ENCODE data around the gene BAIAP2. TPM values are rescaled to one million over a fixed set of nuclear protein-coding genes. Genes with fewer than 3 reads are reported as not detected.

BAIAP2 gene
- total and polyA plus RNA-seq, 2 of the 13 experiments (the other 11 are each of a cell fraction or from before 2014, with no cell fraction given): 22.5 to 24.0 TPM

GRCh38 chr17:81101614-81102306 lies 66.8 kb downstream of the BAIAP2 start (continued):
- TF ChIP-seq NFIB (CRISPR knock-in tag; IDR thresholded peaks at IDR 0.05; ENCODE audit: borderline replicate concordance) (no peak), ZNF703 (CRISPR knock-in tag; IDR thresholded peaks at IDR 0.05; ENCODE audit: borderline replicate concordance) (no peak; the same call in 1 of the 2 replicates), FIP1L1 (IDR thresholded peaks at IDR 0.05; ENCODE audit: borderline replicate concordance, insufficient read depth, low read depth, low read length) (peak; percentile 44; the same call in 1 of the 2 replicates), KLF16 (CRISPR knock-in tag; IDR thresholded peaks at IDR 0.05) (peak in 1 of 2 experiments; percentile 96; a peak in 2 of 4 replicates), HMGA1 (CRISPR knock-in tag; conservative IDR thresholded peaks at IDR 0.05) (no peak), ZGPAT (CRISPR knock-in tag; IDR thresholded peaks at IDR 0.05) (peak; percentile 97), ZNF788 (CRISPR knock-in tag; IDR thresholded peaks at IDR 0.05; ENCODE audit: borderline replicate concordance) (peak; percentile 97), ZBTB21 (CRISPR knock-in tag; IDR thresholded peaks at IDR 0.05) (no peak), SP4 (CRISPR knock-in tag; IDR thresholded peaks at IDR 0.05) (peak; percentile 78), ZFP90 (CRISPR knock-in tag; IDR thresholded peaks at IDR 0.05; ENCODE audit: borderline replicate concordance) (peak; percentile 99), EEA1 (CRISPR knock-in tag; IDR thresholded peaks at IDR 0.05; ENCODE audit: borderline replicate concordance) (no peak; the same call in 1 of the 2 replicates), SPEN (CRISPR knock-in tag; IDR thresholded peaks at IDR 0.05; ENCODE audit: low read depth) (peak; percentile 93), AKNA (CRISPR knock-in tag; IDR thresholded peaks at IDR 0.05; ENCODE audit: borderline replicate concordance) (no peak), MXD4 (CRISPR knock-in tag; IDR thresholded peaks at IDR 0.05) (peak; percentile 89), RFX5 (IDR thresholded peaks at IDR 0.05; ENCODE audit: low read depth, low read length) (peak; percentile 50; the same call in 1 of the 2 replicates), MXI1 (IDR thresholded peaks at IDR 0.05; ENCODE audit: borderline replicate concordance, low read depth, low read length) (peak; percentile 93), ZNF547 (CRISPR knock-in tag; IDR thresholded peaks at IDR 0.05) (peak; percentile 93), JUN (CRISPR knock-in tag; IDR thresholded peaks at IDR 0.05) (0 out of 2 replicates have a peak, but pooled peaks have one; percentile 55), ZNF20 (CRISPR knock-in tag; IDR thresholded peaks at IDR 0.05) (no peak), KAT2B (IDR thresholded peaks at IDR 0.05; ENCODE audit: borderline replicate concordance, low read depth, low read length) (no peak), ZC3H4 (CRISPR knock-in tag; IDR thresholded peaks at IDR 0.05; ENCODE audit: borderline replicate concordance) (peak; percentile 36; the same call in 1 of the 2 replicates), ZNF10 (CRISPR knock-in tag; IDR thresholded peaks at IDR 0.05; ENCODE audit: borderline replicate concordance, low read depth) (no peak), ZFAT (CRISPR knock-in tag; conservative IDR thresholded peaks at IDR 0.05) (no peak), RARA (CRISPR knock-in tag; IDR thresholded peaks at IDR 0.05) (peak; percentile 80), TSC22D2 (CRISPR knock-in tag; IDR thresholded peaks at IDR 0.05; ENCODE audit: borderline replicate concordance) (peak; percentile 77; the same call in 1 of the 2 replicates)
